Endothelial cell of umbilical vein (primary cell): Measurements from ENCODE around the gene PTPRF.

Source experiments
- EZH2 ChIP-seq: IDR thresholded peaks from 2 replicates; pipeline ENCODE4 v1.6.1; 2012; ENCODE audit warnings: borderline replicate concordance, low read depth, mild to moderate bottlenecking, moderate library complexity, low read length, inconsistent platforms; ENCODE audit not compliant: severe bottlenecking
- MYC ChIP-seq: IDR thresholded peaks from one replicate; pipeline ENCODE4 v1.6.1; 2011; ENCODE audit warnings: mild to moderate bottlenecking, low read depth, low read length
- POLR2A ChIP-seq: IDR thresholded peaks from 2 replicates; pipeline ENCODE4 v1.6.1; 2012; ENCODE audit warnings: low read depth, mild to moderate bottlenecking, control low read depth, low read length
- TF ChIP-seq, protein P1 (sequence below), 2 donors: IDR thresholded peaks; 1 replicate in 1 of 2; 2 replicates in 1 of 2; pipeline ENCODE4 v1.5.1; 2011; ENCODE audit warnings: low read length in 2 of 2, mild to moderate bottlenecking in 2 of 2, moderate library complexity in 2 of 2, control low read depth in 1 of 2, inconsistent platforms in 1 of 2, low read depth in 1 of 2; ENCODE audit not compliant: insufficient read depth in 1 of 2; ENCODE audit errors: extremely low read depth in 1 of 2

DNA sequence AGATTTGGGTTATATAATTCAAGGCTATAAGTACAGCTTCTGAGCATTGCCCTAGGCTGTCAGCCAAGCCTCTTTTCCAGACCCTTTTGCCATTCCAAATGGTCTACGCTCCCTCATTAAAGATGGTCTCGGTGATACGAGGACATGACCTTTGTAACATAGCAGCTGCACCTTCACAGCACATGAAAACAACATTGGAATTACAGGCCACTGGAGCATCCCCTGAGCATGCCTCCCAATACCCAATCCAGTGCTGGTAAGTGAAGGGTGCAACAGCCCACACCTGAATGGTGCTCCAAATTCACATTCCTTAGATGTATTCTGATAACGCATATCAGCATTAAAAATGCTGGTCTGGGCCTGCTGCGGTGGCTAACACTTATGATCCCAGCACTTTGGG, 20.1 kb upstream of the PTPRF start:
- TF ChIP-seq, protein P1, sequence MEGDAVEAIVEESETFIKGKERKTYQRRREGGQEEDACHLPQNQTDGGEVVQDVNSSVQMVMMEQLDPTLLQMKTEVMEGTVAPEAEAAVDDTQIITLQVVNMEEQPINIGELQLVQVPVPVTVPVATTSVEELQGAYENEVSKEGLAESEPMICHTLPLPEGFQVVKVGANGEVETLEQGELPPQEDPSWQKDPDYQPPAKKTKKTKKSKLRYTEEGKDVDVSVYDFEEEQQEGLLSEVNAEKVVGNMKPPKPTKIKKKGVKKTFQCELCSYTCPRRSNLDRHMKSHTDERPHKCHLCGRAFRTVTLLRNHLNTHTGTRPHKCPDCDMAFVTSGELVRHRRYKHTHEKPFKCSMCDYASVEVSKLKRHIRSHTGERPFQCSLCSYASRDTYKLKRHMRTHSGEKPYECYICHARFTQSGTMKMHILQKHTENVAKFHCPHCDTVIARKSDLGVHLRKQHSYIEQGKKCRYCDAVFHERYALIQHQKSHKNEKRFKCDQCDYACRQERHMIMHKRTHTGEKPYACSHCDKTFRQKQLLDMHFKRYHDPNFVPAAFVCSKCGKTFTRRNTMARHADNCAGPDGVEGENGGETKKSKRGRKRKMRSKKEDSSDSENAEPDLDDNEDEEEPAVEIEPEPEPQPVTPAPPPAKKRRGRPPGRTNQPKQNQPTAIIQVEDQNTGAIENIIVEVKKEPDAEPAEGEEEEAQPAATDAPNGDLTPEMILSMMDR (IDR thresholded peaks at IDR 0.05; ENCODE audit: extremely low read depth in 1 of 2, insufficient read depth in 1 of 2, low read depth in 1 of 2, low read length in 2 of 2), result no peak
- TF ChIP-seq EZH2, result no peak
- TF ChIP-seq MYC, result no peak
- no peak for TF ChIP-seq POLR2A
